CD4-positive, alpha-beta T cell treated with Interleukin-6 for 4 hours (primary cell): Measurements from ENCODE around the gene GABBR1.

ENCODE experiments used
- DNase-seq: peaks from one replicate; pipeline ENCODE4 v3.0.0-alpha.2; 2020; ENCODE audit warnings: mixed read lengths

Gene GABBR1

GRCh38 chr6:29524044-29524443, 108.9 kb downstream of the GABBR1 start:
- no peak for DNase-seq

- no peak for DNase-seq
Observed at GRCh38 chr6:29522227-29522626, 110.8 kb downstream of the GABBR1 start.

- no peak for DNase-seq
Observed at GRCh38 chr6:29521006-29521680, 111.8 kb downstream of the GABBR1 start.

- no peak for DNase-seq
Observed at GRCh38 chr6:29520232-29520631, 112.8 kb downstream of the GABBR1 start.

- DNase-seq: no peak
Observed at GRCh38 chr6:29519291-29520010, 113.5 kb downstream of the GABBR1 start.

- no peak for DNase-seq
Observed at GRCh38 chr6:29517728-29518440, 115.1 kb downstream of the GABBR1 start.

- no peak for DNase-seq
Observed at GRCh38 chr6:29517245-29517644, 115.7 kb downstream of the GABBR1 start.

GRCh38 chr6:29516108-29516507, 116.9 kb downstream of the GABBR1 start:
- DNase-seq: peak; percentile 50

- DNase-seq: no peak
Observed at GRCh38 chr6:29510746-29511300, 122.2 kb downstream of the GABBR1 start.

- no peak for DNase-seq
Observed at GRCh38 chr6:29510202-29510601, 122.8 kb downstream of the GABBR1 start.
